ENCODE data around the gene NVL.

The NVL gene

DNA sequence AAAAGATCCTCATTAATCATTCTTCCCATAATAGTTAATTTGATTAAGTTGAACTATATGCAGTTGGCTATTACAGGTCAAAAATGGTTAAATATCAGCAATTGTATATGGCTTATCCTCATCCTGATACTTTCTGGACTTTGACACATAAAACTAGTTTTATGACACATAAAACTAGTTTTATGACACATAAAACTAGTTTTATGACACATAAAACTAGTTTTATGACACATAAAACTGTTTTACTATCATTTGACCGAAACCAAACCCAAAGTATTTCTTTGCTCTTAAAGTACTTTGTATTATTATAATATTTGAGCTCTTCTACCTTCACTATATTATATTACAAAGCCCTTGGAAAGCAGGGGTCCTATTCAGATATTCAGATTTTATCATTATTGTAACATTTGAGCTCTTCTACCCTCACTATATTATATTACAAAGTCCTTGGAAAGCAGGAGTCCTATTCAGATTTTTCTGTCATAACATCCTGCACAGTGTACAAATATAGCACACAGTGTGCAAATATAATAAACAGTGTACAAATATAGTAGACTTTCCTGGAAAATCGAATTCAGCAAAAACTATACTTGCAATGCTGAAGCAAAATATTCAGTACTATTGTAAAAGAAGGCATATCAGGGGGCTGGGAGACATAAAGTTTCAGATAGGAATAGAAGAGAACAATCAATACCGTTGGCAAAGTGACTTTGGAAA lies 53.0 kb downstream of the NVL start:
- Histone ChIP-seq H3K4me3 (ENCODE audit: low read length in 2 of 2) (no peak overlapping the region), H3K27me3 (ENCODE audit: control insufficient read depth in 1 of 2, insufficient read depth in 2 of 2, low read length in 2 of 2) (no peaks in the 10 kb centered on the region), H3K9ac (ENCODE audit: low read length in 2 of 2) (no peak overlapping the region), H3K36me3 (ENCODE audit: control insufficient read depth in 2 of 2, insufficient read depth in 2 of 2, low read length in 2 of 2) (peaks cover 8 to 10% of the 10 kb centered on the region in 2 donors), H3K27ac (ENCODE audit: low read length) (no peak overlapping the region), H3K9me3 (ENCODE audit: control insufficient read depth in 2 of 2, low read length in 2 of 2) (no peaks in the 10 kb centered on the region), H3K4me1 (ENCODE audit: control insufficient read depth, insufficient read depth, low read length) (no peaks in the 10 kb centered on the region)

DNA sequence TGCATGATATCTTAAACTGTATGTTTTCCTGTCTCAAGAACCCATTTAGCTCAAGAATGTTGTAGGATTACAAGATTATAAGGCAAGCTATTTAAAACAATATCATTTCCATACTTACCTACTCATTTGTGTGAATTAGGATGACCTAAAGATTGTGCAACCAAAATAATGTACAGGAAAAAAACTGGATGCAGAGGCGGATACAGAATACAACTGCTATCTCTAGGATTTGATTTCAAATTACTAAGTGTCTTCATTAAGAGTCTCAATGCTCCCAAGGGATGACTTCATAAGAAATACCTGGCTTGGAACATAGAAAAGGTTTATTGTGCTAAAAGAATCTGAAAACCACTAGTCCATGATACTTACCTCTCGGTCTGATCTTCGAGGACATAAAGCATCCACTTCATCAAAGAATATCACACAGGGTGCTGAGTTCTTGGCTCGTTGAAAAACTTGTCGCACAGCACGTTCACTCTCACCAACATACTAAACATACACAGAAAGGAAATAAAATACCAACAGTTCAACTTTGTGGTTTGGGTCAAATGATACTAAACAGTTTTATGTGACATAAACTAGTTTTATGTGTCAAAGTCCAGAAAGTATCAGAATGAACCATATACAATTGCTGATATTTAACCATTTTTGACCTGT lies 54.9 kb downstream of the NVL start:
- Histone ChIP-seq H3K27ac (ENCODE audit: low read length) (no peak overlapping the region), H3K27me3 (ENCODE audit: control insufficient read depth in 1 of 2, insufficient read depth in 2 of 2, low read length in 2 of 2) (no peaks in the 10 kb centered on the region), H3K9ac (ENCODE audit: low read length in 2 of 2) (no peak overlapping the region), H3K4me3 (ENCODE audit: low read length in 2 of 2) (no peak overlapping the region), H3K36me3 (ENCODE audit: control insufficient read depth in 2 of 2, insufficient read depth in 2 of 2, low read length in 2 of 2) (peaks cover 3 to 10% of the 10 kb centered on the region in 2 donors), H3K4me1 (ENCODE audit: control insufficient read depth, insufficient read depth, low read length) (no peaks in the 10 kb centered on the region), H3K9me3 (ENCODE audit: control insufficient read depth in 2 of 2, low read length in 2 of 2) (no peaks in the 10 kb centered on the region)

DNA sequence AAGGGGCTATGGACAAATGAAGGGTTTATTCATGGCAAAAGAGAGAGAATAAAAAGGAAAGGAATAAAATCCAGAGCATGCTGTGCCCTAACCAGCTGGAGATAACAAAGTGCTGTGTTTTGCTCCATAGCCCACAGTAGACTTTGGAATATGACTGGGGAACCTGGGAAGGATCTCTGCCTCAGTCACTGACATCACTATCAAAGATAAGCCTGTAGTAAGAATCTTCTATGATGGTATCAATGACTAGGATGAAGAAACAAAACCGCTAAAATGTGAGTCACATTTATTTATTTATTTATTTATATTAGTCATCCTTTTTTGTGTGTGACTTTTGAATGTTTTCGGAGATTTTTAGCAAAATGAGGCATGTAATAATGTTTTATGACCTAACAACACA lies 56.3 kb downstream of the NVL start:
- Histone ChIP-seq H3K4me3 (ENCODE audit: low read length in 2 of 2) (no peak overlapping the region), H3K36me3 (ENCODE audit: control insufficient read depth in 2 of 2, insufficient read depth in 2 of 2, low read length in 2 of 2) (peaks cover 3 to 10% of the 10 kb centered on the region in 2 donors)

DNA sequence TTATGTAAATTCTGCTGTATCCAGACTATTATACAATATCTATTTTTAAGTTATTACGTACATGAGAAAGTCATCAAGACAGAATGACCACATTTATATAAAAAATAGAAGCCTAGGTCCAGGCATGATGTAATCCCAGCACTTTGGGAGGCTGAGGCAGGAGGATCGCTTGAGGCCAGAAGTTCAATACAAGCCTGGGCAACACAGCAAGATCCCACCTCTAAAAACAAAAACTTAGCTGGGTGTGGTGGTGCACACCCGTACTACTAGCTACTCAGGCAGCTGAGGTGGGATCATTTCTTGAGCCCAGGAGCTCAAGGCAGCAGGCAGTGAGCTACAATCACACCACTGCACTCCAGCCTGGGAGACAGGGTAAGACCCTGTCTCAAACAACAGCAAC lies 58.9 kb downstream of the NVL start:
- Histone ChIP-seq H3K9me3 (ENCODE audit: control insufficient read depth in 2 of 2, low read length in 2 of 2) (no peaks in the 10 kb centered on the region), H3K27me3 (ENCODE audit: control insufficient read depth in 1 of 2, insufficient read depth in 2 of 2, low read length in 2 of 2) (no peaks in the 10 kb centered on the region), H3K27ac (ENCODE audit: low read length) (no peak overlapping the region), H3K4me3 (ENCODE audit: low read length in 2 of 2) (no peak overlapping the region), H3K36me3 (ENCODE audit: control insufficient read depth in 2 of 2, insufficient read depth in 2 of 2, low read length in 2 of 2) (peaks cover 5 to 25% of the 10 kb centered on the region in 2 donors), H3K4me1 (ENCODE audit: control insufficient read depth, insufficient read depth, low read length) (no peaks in the 10 kb centered on the region), H3K9ac (ENCODE audit: low read length in 2 of 2) (no peak overlapping the region)

More for the DNA sequence above, 56.3 kb downstream of the NVL start:
- H3K4me1 ChIP-seq (ENCODE audit: control insufficient read depth, insufficient read depth, low read length): no peaks in the 10 kb centered on the region
- no peak overlapping the region for H3K27ac ChIP-seq (ENCODE audit: low read length)
- no peak overlapping the region for H3K9ac ChIP-seq (ENCODE audit: low read length in 2 of 2)
- no peaks in the 10 kb centered on the region for H3K9me3 ChIP-seq (ENCODE audit: control insufficient read depth in 2 of 2, low read length in 2 of 2)
- no peaks in the 10 kb centered on the region for H3K27me3 ChIP-seq (ENCODE audit: control insufficient read depth in 1 of 2, insufficient read depth in 2 of 2, low read length in 2 of 2)

DNA sequence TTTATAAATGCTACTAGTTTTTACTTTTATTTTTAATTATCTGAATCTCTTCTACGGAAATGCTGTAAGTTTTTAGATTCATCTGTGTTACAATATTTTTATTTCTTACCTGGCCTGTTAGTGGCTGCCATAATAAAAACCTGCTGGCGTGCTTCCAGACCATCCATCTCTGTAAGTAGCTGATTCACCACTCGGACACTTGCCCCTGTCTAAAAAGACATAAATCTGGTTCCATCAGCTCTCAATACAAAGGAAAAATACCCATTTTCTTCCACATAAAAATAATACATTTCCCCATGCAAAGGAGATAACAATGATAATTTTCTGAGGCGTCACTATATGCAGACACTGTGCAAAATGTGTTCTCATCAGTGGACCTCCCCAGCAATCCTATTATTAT lies 62.0 kb downstream of the NVL start:
- Histone ChIP-seq H3K27ac (ENCODE audit: low read length) (no peak overlapping the region), H3K36me3 (ENCODE audit: control insufficient read depth in 2 of 2, insufficient read depth in 2 of 2, low read length in 2 of 2) (peaks cover 5 to 16% of the 10 kb centered on the region in 2 donors), H3K4me1 (ENCODE audit: control insufficient read depth, insufficient read depth, low read length) (no peaks in the 10 kb centered on the region), H3K4me3 (ENCODE audit: low read length in 2 of 2) (no peak overlapping the region), H3K27me3 (ENCODE audit: control insufficient read depth in 1 of 2, insufficient read depth in 2 of 2, low read length in 2 of 2) (no peaks in the 10 kb centered on the region), H3K9me3 (ENCODE audit: control insufficient read depth in 2 of 2, low read length in 2 of 2) (no peaks in the 10 kb centered on the region), H3K9ac (ENCODE audit: low read length in 2 of 2) (no peak overlapping the region)

DNA sequence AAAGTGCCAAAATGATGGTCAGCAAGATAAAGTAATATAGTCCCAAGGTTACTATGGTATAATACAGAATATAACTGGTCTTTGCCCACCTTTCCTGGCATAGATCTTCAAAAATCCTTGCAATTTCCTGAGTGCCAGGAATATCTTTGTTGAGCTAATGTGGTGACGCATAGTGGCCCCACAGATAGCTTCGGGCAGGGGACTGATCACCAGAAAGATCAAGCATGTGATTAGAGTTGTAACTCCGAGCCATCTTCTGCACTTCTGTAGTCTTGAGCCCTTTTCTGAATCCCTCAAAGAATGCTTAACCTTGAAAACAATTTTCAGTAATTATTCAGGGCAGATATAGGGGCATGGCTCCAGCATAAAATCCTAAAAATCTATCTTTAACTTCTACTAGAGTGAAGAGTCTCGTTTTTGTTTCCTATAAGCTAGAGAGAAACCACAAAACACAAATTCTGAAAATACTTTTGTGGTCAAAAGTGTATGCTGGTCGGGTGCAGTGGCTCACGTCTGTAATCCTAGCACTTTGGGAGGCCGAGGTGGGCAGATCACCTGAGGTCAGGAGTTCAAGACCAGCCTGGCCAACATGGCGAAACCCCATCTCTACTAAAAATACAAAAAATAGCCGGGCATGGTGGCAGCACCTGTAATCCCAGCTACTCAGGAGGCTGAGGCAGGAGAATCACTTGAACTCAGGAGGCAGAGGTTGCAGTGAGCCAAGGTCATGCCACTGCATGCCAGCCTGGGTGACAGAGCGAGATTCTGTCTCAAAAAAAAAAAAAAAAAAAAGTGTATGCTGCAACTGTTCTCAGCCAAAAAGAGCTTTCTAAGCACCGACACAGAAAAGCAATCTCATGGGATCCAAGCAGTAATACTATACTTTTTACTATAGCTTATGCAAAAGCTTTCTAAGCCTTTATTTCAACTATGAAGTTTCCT lies 62.8 kb downstream of the NVL start:
- Histone ChIP-seq H3K27ac (ENCODE audit: low read length) (no peak overlapping the region), H3K9ac (ENCODE audit: low read length in 2 of 2) (no peak overlapping the region), H3K4me1 (ENCODE audit: control insufficient read depth, insufficient read depth, low read length) (no peaks in the 10 kb centered on the region), H3K27me3 (ENCODE audit: control insufficient read depth in 1 of 2, insufficient read depth in 2 of 2, low read length in 2 of 2) (no peaks in the 10 kb centered on the region), H3K9me3 (ENCODE audit: control insufficient read depth in 2 of 2, low read length in 2 of 2) (no peaks in the 10 kb centered on the region), H3K36me3 (ENCODE audit: control insufficient read depth in 2 of 2, insufficient read depth in 2 of 2, low read length in 2 of 2) (peaks cover 5 to 15% of the 10 kb centered on the region in 2 donors), H3K4me3 (ENCODE audit: low read length in 2 of 2) (no peak overlapping the region)

DNA sequence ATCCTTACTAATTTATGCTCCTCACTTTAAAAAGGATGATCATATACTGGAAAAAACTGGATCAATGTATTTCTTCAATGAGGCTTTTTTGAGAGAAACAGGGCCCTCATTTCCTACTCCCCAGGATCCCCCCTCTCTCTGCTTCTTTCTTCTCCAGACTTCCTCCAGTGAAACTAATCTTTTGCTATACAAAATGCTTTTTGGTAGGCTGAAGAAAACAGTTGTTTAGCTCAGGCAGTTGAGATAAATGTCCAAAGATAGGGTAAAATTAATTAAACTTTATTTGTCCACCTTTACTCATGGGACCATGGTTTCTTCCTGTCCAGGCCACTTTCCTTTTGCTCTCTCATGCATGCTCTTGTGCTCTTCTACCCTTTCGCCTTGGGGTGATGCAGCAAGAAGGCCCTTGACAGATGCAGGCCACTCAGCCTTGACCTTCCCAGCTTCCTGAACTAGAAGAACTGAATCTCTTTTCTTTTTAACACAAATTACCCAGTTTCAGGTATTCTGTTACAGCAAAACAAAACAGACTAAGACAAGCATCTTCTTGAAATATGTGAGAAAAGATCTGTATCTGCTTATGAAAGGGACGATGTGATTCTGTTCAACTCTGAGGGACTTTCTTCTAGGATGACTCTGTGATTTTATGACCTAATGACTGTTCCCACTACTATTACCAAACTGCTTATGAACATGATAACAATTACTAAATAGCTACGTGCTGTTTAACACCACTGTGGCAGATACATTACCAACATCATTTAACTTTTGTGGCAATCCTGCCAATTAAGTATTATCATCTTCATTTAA lies 63.7 kb downstream of the NVL start:
- no peaks in the 10 kb centered on the region for H3K9me3 ChIP-seq (ENCODE audit: control insufficient read depth in 2 of 2, low read length in 2 of 2)
- H3K9ac ChIP-seq (ENCODE audit: low read length in 2 of 2): no peak overlapping the region
- no peak overlapping the region for H3K4me3 ChIP-seq (ENCODE audit: low read length in 2 of 2)
- H3K27ac ChIP-seq (ENCODE audit: low read length): no peak overlapping the region
- no peaks in the 10 kb centered on the region for H3K27me3 ChIP-seq (ENCODE audit: control insufficient read depth in 1 of 2, insufficient read depth in 2 of 2, low read length in 2 of 2)
- no peaks in the 10 kb centered on the region for H3K4me1 ChIP-seq (ENCODE audit: control insufficient read depth, insufficient read depth, low read length)
- peaks cover 5 to 17% of the 10 kb centered on the region in 2 donors for H3K36me3 ChIP-seq (ENCODE audit: control insufficient read depth in 2 of 2, insufficient read depth in 2 of 2, low read length in 2 of 2)

DNA sequence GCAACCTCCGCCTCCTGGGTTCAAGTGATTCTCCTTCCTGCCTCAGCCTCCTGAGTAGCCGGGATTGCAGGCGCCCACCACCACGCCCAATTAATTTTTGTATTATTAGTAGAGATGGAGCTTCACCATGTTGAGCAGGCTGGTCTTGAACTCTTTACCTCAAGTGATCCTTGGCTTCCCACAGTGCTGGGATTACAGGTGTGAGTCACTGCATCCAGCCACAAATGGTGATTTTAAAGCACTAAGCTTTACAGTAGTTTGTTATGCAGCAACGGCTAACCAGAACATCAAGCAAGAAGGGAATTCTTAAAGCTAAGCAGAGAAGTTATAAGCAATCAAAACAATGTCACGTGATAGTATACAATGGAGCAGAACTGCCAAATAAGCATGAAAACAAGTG lies 65.7 kb downstream of the NVL start:
- Histone ChIP-seq H3K4me1 (ENCODE audit: control insufficient read depth, insufficient read depth, low read length) (no peaks in the 10 kb centered on the region), H3K4me3 (ENCODE audit: low read length in 2 of 2) (no peak overlapping the region), H3K9me3 (ENCODE audit: control insufficient read depth in 2 of 2, low read length in 2 of 2) (no peaks in the 10 kb centered on the region), H3K27me3 (ENCODE audit: control insufficient read depth in 1 of 2, insufficient read depth in 2 of 2, low read length in 2 of 2) (no peaks in the 10 kb centered on the region), H3K36me3 (ENCODE audit: control insufficient read depth in 2 of 2, insufficient read depth in 2 of 2, low read length in 2 of 2) (peaks cover 5 to 17% of the 10 kb centered on the region in 2 donors), H3K27ac (ENCODE audit: low read length) (no peak overlapping the region), H3K9ac (ENCODE audit: low read length in 2 of 2) (no peak overlapping the region)

DNA sequence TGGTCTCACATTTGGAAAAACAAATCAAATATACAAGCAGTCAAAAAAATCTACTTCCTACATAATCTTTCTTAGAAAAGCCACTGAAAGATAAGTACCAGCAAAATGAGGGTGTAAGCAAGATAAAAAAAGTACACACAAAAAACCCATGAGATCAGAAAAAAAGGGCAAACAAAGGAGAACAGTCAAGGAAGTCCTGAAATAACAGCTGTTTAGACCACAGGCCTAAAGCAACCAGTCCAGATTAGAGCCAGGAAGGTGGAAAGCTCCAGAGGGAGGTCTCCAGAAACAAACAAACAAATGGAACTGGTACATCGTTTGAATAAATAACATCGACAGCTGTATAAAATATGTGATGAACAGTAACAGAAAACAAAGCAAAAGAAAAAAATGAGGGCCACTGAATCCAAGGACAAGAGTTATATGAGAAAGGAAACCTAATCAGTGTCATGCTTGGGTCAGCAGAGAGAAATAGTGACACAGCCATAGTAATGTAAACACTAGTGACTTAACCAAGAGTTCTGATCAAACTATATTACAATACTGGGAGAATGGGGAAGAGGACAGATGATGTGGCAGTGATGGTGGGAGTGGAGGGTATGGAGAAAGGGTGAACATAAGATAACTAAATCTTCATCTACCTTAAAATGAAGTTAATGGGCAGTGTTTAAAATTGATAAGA lies 67.5 kb downstream of the NVL start:
- Histone ChIP-seq H3K4me3 (ENCODE audit: low read length in 2 of 2) (no peak overlapping the region), H3K27ac (ENCODE audit: low read length) (no peak overlapping the region), H3K27me3 (ENCODE audit: control insufficient read depth in 1 of 2, insufficient read depth in 2 of 2, low read length in 2 of 2) (no peaks in the 10 kb centered on the region), H3K36me3 (ENCODE audit: control insufficient read depth in 2 of 2, insufficient read depth in 2 of 2, low read length in 2 of 2) (peaks cover 5 to 13% of the 10 kb centered on the region in 2 donors), H3K9ac (ENCODE audit: low read length in 2 of 2) (no peak overlapping the region), H3K9me3 (ENCODE audit: control insufficient read depth in 2 of 2, low read length in 2 of 2) (no peaks in the 10 kb centered on the region), H3K4me1 (ENCODE audit: control insufficient read depth, insufficient read depth, low read length) (no peaks in the 10 kb centered on the region)

DNA sequence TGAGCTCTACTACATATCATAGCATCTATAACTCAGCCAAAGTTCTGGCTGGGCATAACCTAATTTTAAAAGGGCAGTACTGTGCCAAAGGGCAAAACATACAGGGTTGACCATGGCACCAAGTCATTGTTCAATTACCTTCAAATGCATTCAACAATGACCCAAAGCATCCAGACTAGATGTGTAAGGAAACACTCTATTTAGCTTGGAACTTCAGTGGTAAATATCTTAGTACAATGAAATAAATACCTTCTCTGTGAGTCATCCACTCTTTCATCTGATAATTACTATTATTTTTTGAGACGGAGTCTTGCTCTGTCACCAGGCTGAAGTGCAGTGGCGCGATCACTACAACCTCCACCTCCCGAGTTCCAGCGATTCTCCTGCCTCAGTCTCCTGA lies 70.0 kb downstream of the NVL start:
- Histone ChIP-seq H3K4me1 (ENCODE audit: control insufficient read depth, insufficient read depth, low read length) (no peaks in the 10 kb centered on the region), H3K9ac (ENCODE audit: low read length in 2 of 2) (no peak overlapping the region), H3K4me3 (ENCODE audit: low read length in 2 of 2) (no peak overlapping the region), H3K36me3 (ENCODE audit: control insufficient read depth in 2 of 2, insufficient read depth in 2 of 2, low read length in 2 of 2) (peaks cover 0 to 3% of the 10 kb centered on the region in 2 donors), H3K9me3 (ENCODE audit: control insufficient read depth in 2 of 2, low read length in 2 of 2) (no peaks in the 10 kb centered on the region), H3K27ac (ENCODE audit: low read length) (no peak overlapping the region), H3K27me3 (ENCODE audit: control insufficient read depth in 1 of 2, insufficient read depth in 2 of 2, low read length in 2 of 2) (no peaks in the 10 kb centered on the region)

All from stomach smooth muscle (tissue), 2 donors.